Measurements from ENCODE around the gene SBK2. TPM values are rescaled to one million over a fixed set of nuclear protein-coding genes. Genes with fewer than 3 reads are reported as not detected.

The SBK2 gene
- total RNA-seq: not detected in 2 replicates

GRCh38 chr19:55536951-55537740 lies at the start of gene SBK2:
Gene SBK2 (minus strand): TSS chr19:55537133. CDS start chr19:55536294, 839 bp downstream.

GRCh38 chr19:55580628-55581144 lies 43.8 kb upstream of the SBK2 start, which contains the start of gene ZNF579:
Gene ZNF579 (minus strand): TSS chr19:55580848. CDS start chr19:55579639, 1,209 bp downstream.

GRCh38 chr19:55545443-55545842 lies 8.5 kb upstream of the SBK2 start, which contains the start of gene SBK3:
Gene SBK3 (minus strand): TSS chr19:55545543. CDS start chr19:55545543, 0 bp downstream.

GRCh38 chr19:55487924-55488687 lies 48.8 kb downstream of the SBK2 start, which contains the start of gene SSC5D:
Gene SSC5D (plus strand): TSS chr19:55488436. CDS start chr19:55488590, 154 bp downstream.

GRCh38 chr19:55484593-55485438 lies 52.1 kb downstream of the SBK2 start, which contains the start of gene NAT14:
Gene NAT14 (plus strand): TSS chr19:55485188. CDS start chr19:55485709, 521 bp downstream.

Other genes starting within 250 kb of the SBK2 start
- not detected in 2 replicates for gene TMEM150B, start 211.8 kb downstream of the SBK2 start, total RNA-seq
- 4.8 and 6.7 TPM in 2 replicates for gene KMT5C, start 197.3 kb downstream of the SBK2 start, total RNA-seq
- not detected in 2 replicates for gene COX6B2, start 182.4 kb downstream of the SBK2 start, total RNA-seq
- not detected in 2 replicates for gene GARIN5B, start 173.9 kb downstream of the SBK2 start, total RNA-seq
- gene IL11, start 166.7 kb downstream of the SBK2 start, total RNA-seq: 1.1 and 14.9 TPM in 2 replicates
- gene TMEM190, start 160.3 kb downstream of the SBK2 start, total RNA-seq: not detected in 2 replicates
- 0.12 and 0.26 TPM in 2 replicates for gene TMEM238, start 152.8 kb downstream of the SBK2 start, total RNA-seq
- gene RPL28, start 151.2 kb downstream of the SBK2 start, total RNA-seq: 153 and 182 TPM in 2 replicates
- gene UBE2S, start 129.3 kb downstream of the SBK2 start, total RNA-seq: 73.4 and 105 TPM in 2 replicates
- not detected in 2 replicates for gene SHISA7, start 93.8 kb downstream of the SBK2 start, total RNA-seq
- gene ISOC2, start 75.5 kb downstream of the SBK2 start, total RNA-seq: 49.1 and 52.8 TPM in 2 replicates
- not detected in 2 replicates for gene C19orf85, start 72.4 kb downstream of the SBK2 start, total RNA-seq
- gene ZNF628, start 60.5 kb downstream of the SBK2 start, total RNA-seq: 0.66 and 0.87 TPM in 2 replicates
- gene NAT14, start 51.9 kb downstream of the SBK2 start, total RNA-seq: 13.7 and 14.4 TPM in 2 replicates
- gene SSC5D, start 48.7 kb downstream of the SBK2 start, total RNA-seq: 12.8 and 30.4 TPM in 2 replicates
- gene SBK3, start 8.4 kb upstream of the SBK2 start, total RNA-seq: 0.19 TPM in 1 of 2 replicates, not detected in the other
- 2.1 and 3.0 TPM in 2 replicates for gene ZNF579, start 43.7 kb upstream of the SBK2 start, total RNA-seq
- gene FIZ1, start 62.4 kb upstream of the SBK2 start, total RNA-seq: 1.9 and 2.1 TPM in 2 replicates
- gene ZNF524, start 63.2 kb upstream of the SBK2 start, total RNA-seq: 10.1 and 11.9 TPM in 2 replicates
- gene ZNF865, start 68.5 kb upstream of the SBK2 start, total RNA-seq: 0.66 and 1.3 TPM in 2 replicates
- gene ZNF784, start 87.4 kb upstream of the SBK2 start, total RNA-seq: 3.6 and 3.9 TPM in 2 replicates
- 5.5 and 5.8 TPM in 2 replicates for gene ZNF580, start 103.9 kb upstream of the SBK2 start, total RNA-seq
- gene ZNF581, start 106.5 kb upstream of the SBK2 start, total RNA-seq: 11.4 and 13.4 TPM in 2 replicates
- gene CCDC106, start 111.1 kb upstream of the SBK2 start, total RNA-seq: 8.9 and 9.5 TPM in 2 replicates
- gene U2AF2, start 117.9 kb upstream of the SBK2 start, total RNA-seq: 87.6 and 108 TPM in 2 replicates
- gene EPN1, start 138.1 kb upstream of the SBK2 start, total RNA-seq: 44.5 and 80.6 TPM in 2 replicates
- gene NLRP9, start 201.3 kb upstream of the SBK2 start, total RNA-seq: not detected in 2 replicates
- gene RFPL4A, start 222.0 kb upstream of the SBK2 start, total RNA-seq: not detected in 2 replicates
- gene RFPL4AL1, start 232.0 kb upstream of the SBK2 start, total RNA-seq: not detected in 2 replicates

Data from aortic smooth muscle cell (primary cell).